Natural killer cell (primary cell): ENCODE data around the gene CBFA2T3. TPM values are rescaled to one million over a fixed set of nuclear protein-coding genes. Genes with fewer than 3 reads are reported as not detected.

Experiments used
- ATAC-seq, 3 donors: fragments of 150-1000 bp in 2 of 3; fragments of 200-7000 bp in 1 of 3; cut with Tn5 transposase; 1 replicate in 1 of 3; 2 replicates in 2 of 3; pipeline ENCODE4 v1.10.0; 2021; ENCODE audit warnings: mild to moderate bottlenecking in 2 of 3, moderate library complexity in 2 of 3
- DNase-seq, 2 donors: peaks; one replicate each; pipeline versions ENCODE4 v3.0.0 to v3.0.0-alpha.2; 2013 to 2021; ENCODE audit warnings: mixed read lengths in 1 of 2
- H3K27ac ChIP-seq: one replicate; pipeline ENCODE4 v1.5.1; 2013; ENCODE audit warnings: mild to moderate bottlenecking, low read length
- H3K27me3 ChIP-seq: one replicate; pipeline ENCODE4 v1.6.1; 2013; ENCODE audit warnings: low read length; ENCODE audit not compliant: control insufficient read depth, insufficient read depth
- H3K36me3 ChIP-seq: one replicate; pipeline ENCODE4 v1.6.1; 2013; ENCODE audit warnings: low read length; ENCODE audit not compliant: control insufficient read depth, insufficient read depth
- H3K4me1 ChIP-seq: one replicate; pipeline ENCODE4 v1.6.1; 2013; ENCODE audit warnings: low read length; ENCODE audit not compliant: control insufficient read depth, insufficient read depth
- H3K4me3 ChIP-seq: one replicate; pipeline ENCODE4 v1.5.1; 2013; ENCODE audit warnings: low read length
- H3K9me3 ChIP-seq: one replicate; pipeline ENCODE4 v1.6.1; 2013; ENCODE audit warnings: low read length; ENCODE audit not compliant: control insufficient read depth, insufficient read depth
- H3K27ac Mint-ChIP-seq, 2 donors: one replicate each; pipeline ENCODE4 v1.8.0; 2022; ENCODE audit warnings: mild to moderate bottlenecking in 2 of 2, mixed read lengths in 2 of 2, moderate library complexity in 1 of 2
- H3K27me3 Mint-ChIP-seq, 2 donors: one replicate each; pipeline ENCODE4 v1.8.0; 2022; ENCODE audit warnings: low read depth in 2 of 2, mixed read lengths in 2 of 2
- H3K36me3 Mint-ChIP-seq: one replicate; pipeline ENCODE4 v1.8.0; 2022; ENCODE audit warnings: mixed read lengths
- H3K4me1 Mint-ChIP-seq, 2 donors: one replicate each; pipeline ENCODE4 v1.8.0; 2022; ENCODE audit warnings: mixed read lengths in 2 of 2
- H3K4me3 Mint-ChIP-seq: one replicate; pipeline ENCODE4 v1.8.0; 2022; ENCODE audit warnings: mild to moderate bottlenecking, moderate library complexity, mixed read lengths
- H3K9me3 Mint-ChIP-seq, 2 donors: one replicate each; pipeline ENCODE4 v1.8.0; 2022; ENCODE audit warnings: mixed read lengths in 2 of 2
- CTCF ChIP-seq: fragments of 200-600 bp; IDR thresholded peaks from one replicate; pipeline ENCODE4 v1.8.0; 2022; ENCODE audit warnings: antibody characterized with exemption
- WGBS: methylation state at CpG from one replicate; pipeline ENCODE4 v1.1.7; 2013; ENCODE audit warnings: missing lambda C conversion rate; ENCODE audit not compliant: insufficient coverage; 5-methylcytosine and 5-hydroxymethylcytosine counted together
- intact Hi-C: fragments of 100-400 bp; cut with micrococcal nuclease; formaldehyde crosslinking; loops from one replicate; pipeline ENCODE4 v1.14.2; 2022
- total RNA-seq, 4 donors: library from RNA; stranded (reverse); fragments of 120-200 nt in 1 of 4; gene quantifications; one replicate each; pipeline versions ENCODE4 v1.2.3 to v1.2.4, GENCODE V29; 2013 to 2022

Gene CBFA2T3
- total RNA-seq, 3 donors from 2014 or later (not counting 1 experiment from before 2014, with no cell fraction given), result 2.5 to 7.8 (median 4.2) TPM

DNA sequence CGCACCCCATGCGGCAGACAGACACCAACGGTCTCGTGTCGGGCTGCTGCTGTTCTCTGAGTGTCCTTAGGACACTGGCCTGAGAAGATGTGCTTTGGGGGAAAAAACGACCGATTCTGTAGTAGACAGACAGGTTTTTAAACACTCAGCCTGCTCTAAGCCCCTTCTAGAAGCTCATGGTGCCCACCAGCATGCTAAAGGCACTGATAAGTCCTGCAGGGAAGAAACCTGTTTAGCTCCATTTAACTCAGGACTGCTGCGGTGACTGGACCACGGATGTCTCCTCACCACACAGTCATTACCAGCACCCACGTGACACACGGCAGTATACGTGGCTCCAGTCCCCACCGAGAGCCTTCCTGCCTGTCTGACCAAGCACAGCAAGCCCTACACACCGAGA, 146.2 kb downstream of the CBFA2T3 start:
- intact Hi-C loops, result no loop called here
- no peaks in the 10 kb centered on the region for H3K27me3 Mint-ChIP-seq
- no peak overlapping the region for H3K27ac ChIP-seq
- no peak overlapping the region for H3K4me3 ChIP-seq
- H3K9me3 ChIP-seq, result no peaks in the 10 kb centered on the region
- no peak overlapping the region for H3K4me3 Mint-ChIP-seq
- WGBS, result 93% methylated on average over 14 of the region's 14 CpGs
- no peak for ATAC-seq
- TF ChIP-seq CTCF, result no peak
- no peaks in the 10 kb centered on the region for H3K4me1 ChIP-seq
- no peaks in the 10 kb centered on the region for H3K4me1 Mint-ChIP-seq
- no peak for DNase-seq
- H3K36me3 ChIP-seq, result peaks cover 6% of the 10 kb centered on the region
- H3K36me3 Mint-ChIP-seq, result no peaks in the 10 kb centered on the region
- no peaks in the 10 kb centered on the region for H3K27me3 ChIP-seq
- no peak overlapping the region for H3K27ac Mint-ChIP-seq
- no peaks in the 10 kb centered on the region for H3K9me3 Mint-ChIP-seq

DNA sequence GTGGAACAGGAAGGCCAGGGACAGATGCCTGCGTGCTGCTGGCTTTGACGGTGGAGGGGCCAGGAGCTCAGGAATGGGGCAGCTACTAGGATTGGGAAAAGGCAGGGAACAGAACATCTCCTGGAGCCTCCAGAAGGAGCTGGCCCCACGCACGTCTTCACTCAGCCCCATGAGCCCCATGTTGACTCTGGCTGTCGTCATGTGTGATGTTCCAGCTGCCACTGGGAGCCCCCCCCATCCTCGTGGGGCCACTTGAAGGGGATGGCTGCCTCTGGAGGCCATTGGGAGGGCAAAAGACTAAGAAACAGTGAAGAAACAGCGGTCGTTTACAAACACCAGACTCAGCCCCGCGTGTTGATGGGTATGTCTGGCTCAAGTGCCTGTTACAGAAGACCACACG, 146.7 kb downstream of the CBFA2T3 start:
- H3K4me1 ChIP-seq, result no peaks in the 10 kb centered on the region
- H3K4me3 ChIP-seq, result no peak overlapping the region
- H3K27ac ChIP-seq, result no peak overlapping the region
- Mint-ChIP-seq H3K27me3 (no peaks in the 10 kb centered on the region), H3K36me3 (no peaks in the 10 kb centered on the region), H3K27ac (no peak overlapping the region), H3K9me3 (no peaks in the 10 kb centered on the region), H3K4me3 (no peak overlapping the region), H3K4me1 (no peaks in the 10 kb centered on the region)
- H3K9me3 ChIP-seq, result no peaks in the 10 kb centered on the region
- H3K36me3 ChIP-seq, result peaks cover 6% of the 10 kb centered on the region
- ATAC-seq, result no peak
- WGBS, result 89% methylated on average over 11 of the region's 11 CpGs
- DNase-seq, result no peak
- no peaks in the 10 kb centered on the region for H3K27me3 ChIP-seq
- intact Hi-C loops, result no loop called here
- no peak for TF ChIP-seq CTCF

- no peaks in the 10 kb centered on the region for H3K9me3 ChIP-seq
- ATAC-seq, result no peak
- H3K27ac ChIP-seq, result no peak overlapping the region
- Mint-ChIP-seq H3K9me3 (no peaks in the 10 kb centered on the region), H3K27ac (no peak overlapping the region), H3K27me3 (no peaks in the 10 kb centered on the region), H3K36me3 (no peaks in the 10 kb centered on the region), H3K4me3 (no peak overlapping the region), H3K4me1 (no peaks in the 10 kb centered on the region)
- H3K36me3 ChIP-seq, result peaks cover 3% of the 10 kb centered on the region
- no peak for DNase-seq
- 91% methylated on average over 24 of the region's 24 CpGs for WGBS
- H3K27me3 ChIP-seq, result no peaks in the 10 kb centered on the region
- no peaks in the 10 kb centered on the region for H3K4me1 ChIP-seq
- TF ChIP-seq CTCF, result no peak
- intact Hi-C loops, result no loop called here
- H3K4me3 ChIP-seq, result no peak overlapping the region
Observed at GRCh38 chr16:88828711-88829110, 148.3 kb downstream of the CBFA2T3 start.

- Histone ChIP-seq H3K36me3 (peaks cover 6% of the 10 kb centered on the region), H3K27me3 (no peaks in the 10 kb centered on the region), H3K27ac (no peak overlapping the region), H3K9me3 (no peaks in the 10 kb centered on the region), H3K4me1 (no peaks in the 10 kb centered on the region), H3K4me3 (no peak overlapping the region)
- no peaks in the 10 kb centered on the region for H3K4me1 Mint-ChIP-seq
- no peak overlapping the region for H3K4me3 Mint-ChIP-seq
- H3K27me3 Mint-ChIP-seq, result no peaks in the 10 kb centered on the region
- ATAC-seq (no peak), DNase-seq (no peak)
- no peak for TF ChIP-seq CTCF
- no peaks in the 10 kb centered on the region for H3K36me3 Mint-ChIP-seq
- no peaks in the 10 kb centered on the region for H3K9me3 Mint-ChIP-seq
- H3K27ac Mint-ChIP-seq, result no peak overlapping the region
- WGBS, result 96% methylated on average over 21 of the region's 21 CpGs
- intact Hi-C loops, result no loop called here
Observed at GRCh38 chr16:88827727-88828126, 149.3 kb downstream of the CBFA2T3 start.
